ENCODE measurements around the gene DMBX1. TPM values are rescaled to one million over a fixed set of nuclear protein-coding genes. Genes with fewer than 3 reads are reported as not detected.

The DMBX1 gene
- total and polyA plus RNA-seq, 5 donors = not detected

- no peak for ATAC-seq
- no peaks in the 10 kb centered on the region for H3K9me3 ChIP-seq (ENCODE audit: control insufficient read depth, low read length)
- intact Hi-C loops (cut with DNase I) = no loop called here
- 17% methylated on average over 11 of the region's 11 CpGs for WGBS
- no peak overlapping the region for H3K27ac ChIP-seq (ENCODE audit: low read length)
- no peak for DNase-seq
- no peaks in the 10 kb centered on the region for H3K4me1 ChIP-seq (ENCODE audit: control insufficient read depth, insufficient read depth, low read length)
- no peaks in the 10 kb centered on the region for H3K27me3 ChIP-seq (ENCODE audit: control insufficient read depth, insufficient read depth)
- H3K4me3 ChIP-seq (ENCODE audit: low read length) = no peak overlapping the region
These were observed 2.7 kb downstream of the DMBX1 start for GRCh38 chr1:46492269-46492853.

DNA sequence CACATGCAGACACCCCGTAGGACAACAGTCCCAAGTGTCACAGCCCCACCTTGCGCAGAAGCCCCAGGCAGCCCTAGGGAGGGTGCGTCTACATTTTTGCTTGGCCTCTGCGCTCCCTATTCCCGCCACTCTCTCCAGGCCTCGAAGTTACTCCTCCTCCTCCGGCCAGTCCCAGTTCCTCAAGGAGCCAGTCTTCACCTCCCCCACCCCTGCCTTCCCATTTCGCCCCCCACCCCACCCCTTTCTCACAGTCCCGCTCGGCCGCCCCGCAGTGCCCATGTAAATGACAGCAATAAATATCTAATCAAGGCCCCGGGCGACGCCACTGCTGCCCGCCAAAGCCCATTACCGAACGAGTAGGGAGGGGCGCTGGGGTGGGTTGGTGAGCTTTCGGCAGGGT is 3.2 kb downstream of the DMBX1 start:
- no peak overlapping the region for H3K4me3 ChIP-seq (ENCODE audit: low read length)
- WGBS = 15% methylated on average over 20 of the region's 20 CpGs
- H3K9me3 ChIP-seq (ENCODE audit: control insufficient read depth, low read length) = no peaks in the 10 kb centered on the region
- ATAC-seq = no peak
- DNase-seq = no peak
- H3K27me3 ChIP-seq (ENCODE audit: control insufficient read depth, insufficient read depth) = no peaks in the 10 kb centered on the region
- H3K27ac ChIP-seq (ENCODE audit: low read length) = no peak overlapping the region
- no peaks in the 10 kb centered on the region for H3K4me1 ChIP-seq (ENCODE audit: control insufficient read depth, insufficient read depth, low read length)
- intact Hi-C loops (cut with DNase I) = no loop called here

DNA sequence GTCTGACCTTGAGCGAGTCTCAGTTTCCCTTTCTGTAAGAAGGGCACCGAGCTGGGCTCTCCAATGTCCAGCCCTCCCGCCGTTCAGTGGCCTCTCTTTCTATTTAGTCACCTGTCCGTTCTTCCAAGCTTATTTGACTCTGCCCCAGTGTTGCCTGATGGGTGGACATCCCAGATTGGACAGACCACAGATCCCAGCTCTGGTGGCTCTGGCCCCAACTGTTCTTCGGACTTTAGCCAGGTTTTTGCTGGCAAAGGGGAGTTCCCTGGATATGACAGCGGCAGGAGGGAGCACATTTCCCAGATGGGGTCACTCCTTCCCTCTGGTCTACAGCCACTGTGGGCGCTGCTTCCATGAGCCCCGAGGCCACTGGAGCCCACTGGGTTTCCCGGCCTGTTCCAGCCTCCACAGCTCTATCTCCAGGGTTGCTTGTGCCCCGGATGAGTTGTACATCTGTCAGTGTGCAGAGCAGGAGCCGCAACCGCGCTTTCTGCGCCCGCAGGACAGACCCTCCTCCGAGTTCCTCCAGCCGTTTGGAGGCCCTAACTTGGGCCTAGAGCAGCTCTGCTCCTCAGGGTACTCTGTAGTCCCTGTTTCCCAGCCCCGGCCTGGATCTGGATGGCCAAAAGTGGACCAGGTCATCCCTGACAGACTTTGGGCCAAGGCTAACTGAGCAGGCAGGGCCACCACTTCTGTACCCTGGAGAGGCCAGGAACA is 3.8 kb downstream of the DMBX1 start:
- H3K27ac ChIP-seq (ENCODE audit: low read length) = no peak overlapping the region
- no peaks in the 10 kb centered on the region for H3K4me1 ChIP-seq (ENCODE audit: control insufficient read depth, insufficient read depth, low read length)
- no peak overlapping the region for H3K4me3 ChIP-seq (ENCODE audit: low read length)
- H3K9me3 ChIP-seq (ENCODE audit: control insufficient read depth, low read length) = no peaks in the 10 kb centered on the region
- ATAC-seq (no peak), DNase-seq (no peak)
- intact Hi-C loops (cut with DNase I) = no loop called here
- 36% methylated on average over 19 of the region's 19 CpGs for WGBS
- no peaks in the 10 kb centered on the region for H3K27me3 ChIP-seq (ENCODE audit: control insufficient read depth, insufficient read depth)

GRCh38 chr1:46494910-46495309 is 5.3 kb downstream of the DMBX1 start:
- ATAC-seq (no peak), DNase-seq (no peak)
- intact Hi-C loops (cut with DNase I) = no loop called here
- Histone ChIP-seq H3K27me3 (ENCODE audit: control insufficient read depth, insufficient read depth) (no peaks in the 10 kb centered on the region), H3K4me1 (ENCODE audit: control insufficient read depth, insufficient read depth, low read length) (no peaks in the 10 kb centered on the region), H3K4me3 (ENCODE audit: low read length) (no peak overlapping the region), H3K9me3 (ENCODE audit: control insufficient read depth, low read length) (no peaks in the 10 kb centered on the region), H3K27ac (ENCODE audit: low read length) (no peak overlapping the region)
- 73% methylated on average over 1 of the region's 1 CpG for WGBS

DNA sequence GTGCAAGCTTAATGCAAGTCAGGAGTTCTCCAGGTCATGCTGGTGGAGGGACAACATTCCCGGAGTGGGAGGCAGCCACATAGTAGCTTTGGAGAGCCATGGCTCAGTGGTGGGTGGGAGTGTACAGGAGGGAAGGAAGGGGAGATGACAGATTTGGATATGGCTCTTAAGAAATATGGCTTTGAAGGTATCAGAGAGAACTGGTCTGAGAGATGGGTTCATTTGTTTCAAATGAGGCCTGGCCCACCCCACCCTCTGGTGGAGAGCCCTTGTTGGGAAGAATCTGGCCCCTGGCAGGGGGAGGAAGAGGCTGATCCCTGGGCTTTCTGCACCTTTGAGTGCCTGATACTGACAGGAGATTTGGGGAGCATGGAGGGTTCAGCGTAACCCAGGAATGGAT is 6.1 kb downstream of the DMBX1 start:
- Histone ChIP-seq H3K27me3 (ENCODE audit: control insufficient read depth, insufficient read depth) (no peaks in the 10 kb centered on the region), H3K4me3 (ENCODE audit: low read length) (no peak overlapping the region), H3K9me3 (ENCODE audit: control insufficient read depth, low read length) (no peaks in the 10 kb centered on the region), H3K4me1 (ENCODE audit: control insufficient read depth, insufficient read depth, low read length) (no peaks in the 10 kb centered on the region), H3K27ac (ENCODE audit: low read length) (no peak overlapping the region)
- WGBS = 85% methylated on average over 2 of the region's 2 CpGs
- intact Hi-C loops (cut with DNase I) = no loop called here
- DNase-seq (no peak), ATAC-seq (no peak)

- DNase-seq (no peak), ATAC-seq (no peak)
- H3K9me3 ChIP-seq (ENCODE audit: control insufficient read depth, low read length) = no peaks in the 10 kb centered on the region
- no peaks in the 10 kb centered on the region for H3K4me1 ChIP-seq (ENCODE audit: control insufficient read depth, insufficient read depth, low read length)
- H3K4me3 ChIP-seq (ENCODE audit: low read length) = no peak overlapping the region
- H3K27me3 ChIP-seq (ENCODE audit: control insufficient read depth, insufficient read depth) = no peaks in the 10 kb centered on the region
- intact Hi-C loops (cut with DNase I) = no loop called here
- no peak overlapping the region for H3K27ac ChIP-seq (ENCODE audit: low read length)
- 59% methylated on average over 6 of the region's 6 CpGs for WGBS
These were observed 6.9 kb downstream of the DMBX1 start for GRCh38 chr1:46496505-46496904.

- no peak for ATAC-seq
- WGBS = 70% methylated on average over 3 of the region's 3 CpGs
- Histone ChIP-seq H3K27ac (ENCODE audit: low read length) (no peak overlapping the region), H3K9me3 (ENCODE audit: control insufficient read depth, low read length) (no peaks in the 10 kb centered on the region), H3K27me3 (ENCODE audit: control insufficient read depth, insufficient read depth) (no peaks in the 10 kb centered on the region), H3K4me1 (ENCODE audit: control insufficient read depth, insufficient read depth, low read length) (no peaks in the 10 kb centered on the region), H3K4me3 (ENCODE audit: low read length) (no peak overlapping the region)
- DNase-seq = no peak
- intact Hi-C loops (cut with DNase I) = no loop called here
These were observed 7.4 kb downstream of the DMBX1 start for GRCh38 chr1:46497020-46497419.

DNA sequence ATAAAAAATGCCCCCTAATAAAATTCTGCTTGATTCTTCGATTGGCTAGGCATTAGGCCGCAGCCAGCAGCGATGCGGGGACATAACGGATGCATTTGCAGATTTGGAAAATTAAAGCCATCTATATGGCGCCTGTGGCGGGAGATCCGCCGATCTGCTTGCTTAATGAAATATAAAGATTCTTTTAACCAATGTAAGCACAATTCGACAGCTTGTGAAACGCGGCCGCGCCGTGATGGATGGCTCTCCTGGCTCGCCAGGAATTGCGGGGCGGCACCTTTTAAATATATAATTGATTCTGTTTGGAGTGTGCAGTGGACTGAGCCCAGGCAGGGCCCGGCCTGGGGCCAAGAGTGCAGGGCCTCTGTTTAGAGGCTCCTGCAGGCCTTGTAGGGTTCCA is 8.0 kb downstream of the DMBX1 start:
- H3K9me3 ChIP-seq (ENCODE audit: control insufficient read depth, low read length) = no peaks in the 10 kb centered on the region
- intact Hi-C loops (cut with DNase I) = no loop called here
- no peaks in the 10 kb centered on the region for H3K27me3 ChIP-seq (ENCODE audit: control insufficient read depth, insufficient read depth)
- WGBS = 94% methylated on average over 19 of the region's 19 CpGs
- H3K4me1 ChIP-seq (ENCODE audit: control insufficient read depth, insufficient read depth, low read length) = no peaks in the 10 kb centered on the region
- no peak overlapping the region for H3K27ac ChIP-seq (ENCODE audit: low read length)
- ATAC-seq = no peak
- DNase-seq = no peak
- no peak overlapping the region for H3K4me3 ChIP-seq (ENCODE audit: low read length)

GRCh38 chr1:46501528-46501927 is 11.9 kb downstream of the DMBX1 start:
- WGBS = 90% methylated on average over 3 of the region's 3 CpGs
- ATAC-seq (no peak), DNase-seq (no peak)
- Histone ChIP-seq H3K4me1 (ENCODE audit: control insufficient read depth, insufficient read depth, low read length) (no peaks in the 10 kb centered on the region), H3K27me3 (ENCODE audit: control insufficient read depth, insufficient read depth) (no peaks in the 10 kb centered on the region), H3K9me3 (ENCODE audit: control insufficient read depth, low read length) (no peaks in the 10 kb centered on the region), H3K4me3 (ENCODE audit: low read length) (no peak overlapping the region), H3K27ac (ENCODE audit: low read length) (no peak overlapping the region)
- intact Hi-C loops (cut with DNase I) = no loop called here

- ATAC-seq (no peak), DNase-seq (no peak)
- Histone ChIP-seq H3K4me1 (ENCODE audit: control insufficient read depth, insufficient read depth, low read length) (no peaks in the 10 kb centered on the region), H3K27me3 (ENCODE audit: control insufficient read depth, insufficient read depth) (no peaks in the 10 kb centered on the region), H3K9me3 (ENCODE audit: control insufficient read depth, low read length) (no peaks in the 10 kb centered on the region), H3K27ac (ENCODE audit: low read length) (no peak overlapping the region), H3K4me3 (ENCODE audit: low read length) (no peak overlapping the region)
- intact Hi-C loops (cut with DNase I) = no loop called here
- 61% methylated on average over 4 of the region's 4 CpGs for WGBS
These were observed 13.8 kb downstream of the DMBX1 start for GRCh38 chr1:46503421-46503820.

DNA sequence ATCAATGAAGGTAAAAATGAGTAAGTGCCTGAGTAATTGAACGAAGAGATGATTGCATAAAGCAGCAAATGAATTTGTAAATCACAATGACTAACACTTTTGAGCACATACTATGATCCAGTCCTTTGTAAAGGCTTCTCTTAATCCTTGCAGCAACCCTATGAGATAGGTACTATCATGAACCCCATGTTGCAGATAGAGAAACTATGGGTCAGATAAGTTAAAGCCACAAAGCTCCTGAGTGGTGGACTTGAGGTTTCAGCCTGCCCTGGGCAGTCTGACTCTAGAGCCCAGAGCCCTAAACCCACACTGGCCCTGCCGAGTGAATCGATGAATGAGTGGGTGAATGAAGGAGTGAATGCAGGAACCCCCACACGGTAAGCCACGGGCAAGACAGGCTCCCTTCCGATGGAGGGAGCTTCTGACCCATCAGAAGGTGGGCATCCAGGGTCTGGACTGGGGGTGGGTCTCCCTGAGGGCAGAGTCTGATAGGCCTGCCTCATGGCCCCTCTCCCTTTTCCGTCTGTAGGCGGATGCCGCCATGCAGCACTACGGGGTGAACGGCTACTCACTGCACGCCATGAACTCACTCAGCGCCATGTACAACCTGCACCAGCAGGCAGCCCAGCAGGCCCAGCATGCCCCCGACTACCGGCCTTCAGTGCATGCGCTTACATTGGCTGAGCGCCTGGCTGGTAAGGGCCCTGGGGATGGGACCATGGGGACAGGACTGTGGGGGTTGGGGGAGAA is 17.0 kb downstream of the DMBX1 start:
- H3K4me1 ChIP-seq (ENCODE audit: control insufficient read depth, insufficient read depth, low read length) = no peaks in the 10 kb centered on the region
- no peaks in the 10 kb centered on the region for H3K9me3 ChIP-seq (ENCODE audit: control insufficient read depth, low read length)
- DNase-seq = no peak
- H3K27me3 ChIP-seq (ENCODE audit: control insufficient read depth, insufficient read depth) = no peaks in the 10 kb centered on the region
- no peak overlapping the region for H3K27ac ChIP-seq (ENCODE audit: low read length)
- H3K4me3 ChIP-seq (ENCODE audit: low read length) = no peak overlapping the region
- WGBS = 75% methylated on average over 17 of the region's 17 CpGs
- intact Hi-C loops (cut with DNase I) = no loop called here
- ATAC-seq = no peak

All from right cardiac atrium (tissue), 5 donors.